Measurements from ENCODE around the gene ZSCAN23. TPM values are rescaled to one million over a fixed set of nuclear protein-coding genes. Genes with fewer than 3 reads are reported as not detected.
"Not testable (repeated sequence)": the region's sequence is repeated elsewhere in the genome, so short reads cannot be mapped to it uniquely, and the experiment has no call there.

The ZSCAN23 gene
- polyA plus RNA-seq, 2 of the 4 experiments (the other 2 are of a cell fraction) = not detected

DNA sequence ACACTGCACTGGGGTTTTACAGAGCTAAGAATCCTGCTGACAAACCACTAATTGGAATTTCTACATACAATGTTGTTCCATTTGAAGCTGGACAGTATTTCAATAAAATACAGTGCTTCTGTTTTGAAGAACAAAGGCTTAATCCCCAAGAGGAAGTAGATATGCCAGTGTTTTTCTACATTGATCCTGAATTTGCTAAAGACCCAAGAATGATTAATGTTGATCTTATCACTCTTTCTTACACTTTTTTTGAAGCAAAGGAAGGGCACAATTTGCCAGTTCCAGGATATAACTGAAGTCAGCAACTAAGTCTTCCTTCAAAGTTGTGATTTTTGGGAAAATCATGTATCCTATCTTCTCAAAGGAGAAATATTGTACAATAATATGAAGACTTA, 4.2 kb upstream of the ZSCAN23 start:
- DNase-seq (ENCODE audit: low read depth in 1 of 2, low spot score in 1 of 2); CTCF ChIA-PET; ATAC-seq; H3K4me3 ChIP-seq; H3K4me1 ChIP-seq; POLR2A ChIA-PET; H3K4me2 ChIP-seq; FAIRE-seq; H3K9me3 ChIP-seq; H3K27ac ChIP-seq: not testable (repeated sequence)

GRCh38 chr6:28446818-28447511, 3.7 kb upstream of the ZSCAN23 start:
- peak overlapping the region; percentile 30; the same call in 1 of the 3 replicates for H3K4me3 ChIP-seq
- TF ChIP-seq CBX8 (IDR thresholded peaks at IDR 0.05) (no peak), SREBF2 (IDR thresholded peaks at IDR 0.05) (no peak), PBX3 (IDR thresholded peaks at IDR 0.05) (no peak), CEBPB (IDR thresholded peaks at IDR 0.05) (no peak)
- CTCF ChIA-PET = no interaction called here
- H3K27ac ChIP-seq = no peak overlapping the region
- no peak for FAIRE-seq
- POLR2A ChIA-PET = no interaction called here
- DNase-seq (ENCODE audit: low read depth in 1 of 2, low spot score in 1 of 2) = no peak
- no peak for ATAC-seq
- no peaks in the 10 kb centered on the region for H3K4me1 ChIP-seq
- H3K4me2 ChIP-seq = peak overlapping the region; percentile 32; the same call in 1 of the 3 replicates
- WGBS (ENCODE audit: missing lambda C conversion rate) = 57% methylated on average over 16 of the region's 36 CpGs
- no peaks in the 10 kb centered on the region for H3K9me3 ChIP-seq

- FAIRE-seq, H3K4me1 ChIP-seq, H3K27ac ChIP-seq, H3K4me2 ChIP-seq, H3K9me3 ChIP-seq, CTCF ChIA-PET, POLR2A ChIA-PET, H3K4me3 ChIP-seq, ATAC-seq: not testable (repeated sequence)
- peak in 1 of 2 experiments; percentile 7 for DNase-seq (ENCODE audit: low read depth in 1 of 2, low spot score in 1 of 2)
- WGBS (ENCODE audit: missing lambda C conversion rate) = 11% methylated on average over 3 of the region's 3 CpGs
- peak; percentile 58 for TF ChIP-seq MAFK (IDR thresholded peaks at IDR 0.05; ENCODE audit: partially characterized antibody)
Measured at GRCh38 chr6:28444759-28445158, 1.5 kb upstream of the ZSCAN23 start.

- WGBS (ENCODE audit: missing lambda C conversion rate) = 40% methylated on average over 7 of the region's 7 CpGs
- Histone ChIP-seq H3K4me2 (no peak overlapping the region), H3K4me3 (no peak overlapping the region), H3K4me1 (no peaks in the 10 kb centered on the region), H3K9me3 (no peaks in the 10 kb centered on the region), H3K27ac (no peak overlapping the region)
- POLR2A ChIA-PET = no interaction called here
- FAIRE-seq = no peak
- ATAC-seq = no peak
- DNase-seq (ENCODE audit: low read depth in 1 of 2, low spot score in 1 of 2) = no peak
- TF ChIP-seq ATOH8 (CRISPR knock-in tag; IDR thresholded peaks at IDR 0.05; ENCODE audit: low read depth) = no peak
- TF ChIP-seq, protein P1, sequence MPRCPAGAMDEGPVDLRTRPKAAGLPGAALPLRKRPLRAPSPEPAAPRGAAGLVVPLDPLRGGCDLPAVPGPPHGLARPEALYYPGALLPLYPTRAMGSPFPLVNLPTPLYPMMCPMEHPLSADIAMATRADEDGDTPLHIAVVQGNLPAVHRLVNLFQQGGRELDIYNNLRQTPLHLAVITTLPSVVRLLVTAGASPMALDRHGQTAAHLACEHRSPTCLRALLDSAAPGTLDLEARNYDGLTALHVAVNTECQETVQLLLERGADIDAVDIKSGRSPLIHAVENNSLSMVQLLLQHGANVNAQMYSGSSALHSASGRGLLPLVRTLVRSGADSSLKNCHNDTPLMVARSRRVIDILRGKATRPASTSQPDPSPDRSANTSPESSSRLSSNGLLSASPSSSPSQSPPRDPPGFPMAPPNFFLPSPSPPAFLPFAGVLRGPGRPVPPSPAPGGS (IDR thresholded peaks at IDR 0.05) = no peak
- TF ChIP-seq POLR2AphosphoS2 (conservative IDR thresholded peaks at IDR 0.05; ENCODE audit: low read length) = no peak
- TF ChIP-seq REST (IDR thresholded peaks at IDR 0.05) = no peak
- TF ChIP-seq HEYL (CRISPR knock-in tag; IDR thresholded peaks at IDR 0.05) = no peak
- TF ChIP-seq TFCP2L1 (CRISPR knock-in tag; IDR thresholded peaks at IDR 0.05) = no peak
- TF ChIP-seq MAZ (IDR thresholded peaks at IDR 0.05; ENCODE audit: borderline replicate concordance, low read depth, low read length) = no peak
- TF ChIP-seq, protein P2, sequence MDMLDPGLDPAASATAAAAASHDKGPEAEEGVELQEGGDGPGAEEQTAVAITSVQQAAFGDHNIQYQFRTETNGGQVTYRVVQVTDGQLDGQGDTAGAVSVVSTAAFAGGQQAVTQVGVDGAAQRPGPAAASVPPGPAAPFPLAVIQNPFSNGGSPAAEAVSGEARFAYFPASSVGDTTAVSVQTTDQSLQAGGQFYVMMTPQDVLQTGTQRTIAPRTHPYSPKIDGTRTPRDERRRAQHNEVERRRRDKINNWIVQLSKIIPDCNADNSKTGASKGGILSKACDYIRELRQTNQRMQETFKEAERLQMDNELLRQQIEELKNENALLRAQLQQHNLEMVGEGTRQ (IDR thresholded peaks at IDR 0.05) = no peak
- TF ChIP-seq RCOR1 (IDR thresholded peaks at IDR 0.05; ENCODE audit: low read depth, low read length) = no peak
- no peak for TF ChIP-seq HOXB13 (CRISPR knock-in tag; IDR thresholded peaks at IDR 0.05; ENCODE audit: low read depth)
- TF ChIP-seq, protein P3, sequence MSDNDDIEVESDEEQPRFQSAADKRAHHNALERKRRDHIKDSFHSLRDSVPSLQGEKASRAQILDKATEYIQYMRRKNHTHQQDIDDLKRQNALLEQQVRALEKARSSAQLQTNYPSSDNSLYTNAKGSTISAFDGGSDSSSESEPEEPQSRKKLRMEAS (IDR thresholded peaks at IDR 0.05) = no peak
- CTCF ChIA-PET = no interaction called here
Measured at GRCh38 chr6:28442586-28442985, 705 bp downstream of the ZSCAN23 start.
